IPS DF 6.9 (cell line): Measurements from ENCODE around the gene SETD1B.

ENCODE experiments used
- DNase-seq: peaks from one replicate; pipeline ENCODE4 v3.0.0-alpha.2; 2013; ENCODE audit warnings: low read depth, low spot score
- H3K27ac ChIP-seq: one replicate; pipeline ENCODE4 v1.5.1; 2013; ENCODE audit warnings: low read length, control low read depth
- H3K27me3 ChIP-seq: 2 replicates; pipeline ENCODE4 v1.6.1; 2013; ENCODE audit warnings: mild to moderate bottlenecking, low read length; ENCODE audit not compliant: control insufficient read depth, insufficient read depth
- H3K36me3 ChIP-seq: 2 replicates; pipeline ENCODE4 v1.6.1; 2013; ENCODE audit warnings: low read length; ENCODE audit not compliant: control insufficient read depth, insufficient read depth
- H3K4me1 ChIP-seq: 2 replicates; pipeline ENCODE4 v1.6.1; 2013; ENCODE audit warnings: low read length; ENCODE audit not compliant: control insufficient read depth, insufficient read depth
- H3K4me3 ChIP-seq: 2 replicates; pipeline ENCODE4 v1.5.1; 2013; ENCODE audit warnings: mild to moderate bottlenecking, low read length
- H3K9me3 ChIP-seq: 2 replicates; pipeline ENCODE4 v1.6.1; 2013; ENCODE audit warnings: low read length, inconsistent platforms; ENCODE audit not compliant: control insufficient read depth, insufficient read depth
- WGBS: extraction: QIAGEN DNeasy Blood & Tissue Kit; methylation state at CpG from one replicate; pipeline ENCODE4 v1.1.7; 2013; ENCODE audit warnings: mixed read lengths, missing lambda C conversion rate; ENCODE audit not compliant: insufficient read length, insufficient coverage; 5-methylcytosine and 5-hydroxymethylcytosine counted together

SETD1B gene

DNA sequence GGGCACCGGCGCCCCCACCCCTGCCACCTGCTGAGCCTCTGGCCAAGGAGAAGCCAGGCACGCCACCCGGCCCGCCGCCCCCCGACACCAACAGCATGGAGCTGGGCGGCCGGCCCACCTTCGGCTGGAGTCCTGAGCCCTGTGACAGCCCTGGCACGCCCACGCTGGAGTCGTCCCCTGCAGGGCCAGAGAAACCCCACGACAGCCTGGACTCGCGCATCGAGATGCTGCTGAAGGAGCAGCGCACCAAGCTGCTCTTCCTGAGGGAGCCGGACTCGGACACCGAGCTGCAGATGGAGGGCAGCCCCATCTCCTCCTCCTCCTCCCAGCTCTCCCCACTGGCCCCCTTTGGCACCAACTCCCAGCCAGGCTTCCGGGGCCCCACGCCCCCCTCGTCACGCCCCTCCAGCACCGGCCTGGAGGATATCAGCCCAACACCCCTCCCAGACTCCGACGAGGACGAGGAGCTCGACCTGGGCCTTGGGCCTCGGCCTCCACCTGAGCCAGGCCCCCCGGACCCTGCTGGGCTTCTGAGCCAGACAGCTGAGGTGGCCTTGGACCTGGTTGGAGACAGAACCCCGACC is 6.5 kb downstream of the SETD1B start:
- DNase-seq, result no peak
- WGBS, result no CpG with 5 or more reads among the region's 33 CpGs
- Histone ChIP-seq H3K4me1 (peaks cover 4% of the 10 kb centered on the region; the same call in 1 of the 2 replicates), H3K27ac (no peak overlapping the region), H3K27me3 (no peaks in the 10 kb centered on the region), H3K4me3 (no peak overlapping the region), H3K9me3 (no peaks in the 10 kb centered on the region), H3K36me3 (peaks cover 6% of the 10 kb centered on the region)

DNA sequence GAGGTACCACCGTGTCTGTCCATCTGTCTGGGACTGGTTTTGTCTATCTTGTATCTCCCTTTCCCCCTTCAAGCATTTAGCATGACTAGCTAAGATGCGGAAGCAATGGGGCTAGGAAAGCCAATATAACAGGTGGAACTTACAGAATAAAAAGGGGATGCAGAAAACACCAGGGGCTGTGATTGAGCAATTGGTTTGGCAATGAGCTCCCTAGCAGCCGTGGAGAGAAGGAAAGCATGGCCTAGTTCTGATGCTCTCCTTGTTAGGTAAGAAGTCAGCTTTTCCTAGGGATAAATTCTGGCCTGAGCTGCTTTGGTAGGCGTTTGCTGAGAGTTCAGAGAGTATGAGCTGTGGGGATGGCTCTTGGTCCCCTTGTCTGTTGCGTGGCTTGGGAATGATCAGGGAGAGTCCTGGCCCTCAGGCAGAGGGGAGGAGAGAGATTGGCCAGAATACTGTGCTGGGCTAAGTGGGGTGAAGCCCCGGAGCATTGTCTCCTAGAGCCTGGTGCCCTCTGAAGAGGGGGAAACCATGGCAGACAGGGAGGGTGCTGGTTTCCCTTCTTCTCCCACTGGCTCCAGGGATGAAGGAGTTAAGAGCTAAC is 7.1 kb downstream of the SETD1B start:
- no peak overlapping the region; the same call in 1 of the 2 replicates for H3K4me3 ChIP-seq
- no CpG with 5 or more reads among the region's 6 CpGs for WGBS
- no peak overlapping the region for H3K27ac ChIP-seq
- no peaks in the 10 kb centered on the region for H3K9me3 ChIP-seq
- no peaks in the 10 kb centered on the region for H3K27me3 ChIP-seq
- H3K4me1 ChIP-seq, result peaks cover under 1% of the 10 kb centered on the region; the same call in 1 of the 2 replicates
- H3K36me3 ChIP-seq, result peaks cover 6% of the 10 kb centered on the region
- DNase-seq, result no peak

DNA sequence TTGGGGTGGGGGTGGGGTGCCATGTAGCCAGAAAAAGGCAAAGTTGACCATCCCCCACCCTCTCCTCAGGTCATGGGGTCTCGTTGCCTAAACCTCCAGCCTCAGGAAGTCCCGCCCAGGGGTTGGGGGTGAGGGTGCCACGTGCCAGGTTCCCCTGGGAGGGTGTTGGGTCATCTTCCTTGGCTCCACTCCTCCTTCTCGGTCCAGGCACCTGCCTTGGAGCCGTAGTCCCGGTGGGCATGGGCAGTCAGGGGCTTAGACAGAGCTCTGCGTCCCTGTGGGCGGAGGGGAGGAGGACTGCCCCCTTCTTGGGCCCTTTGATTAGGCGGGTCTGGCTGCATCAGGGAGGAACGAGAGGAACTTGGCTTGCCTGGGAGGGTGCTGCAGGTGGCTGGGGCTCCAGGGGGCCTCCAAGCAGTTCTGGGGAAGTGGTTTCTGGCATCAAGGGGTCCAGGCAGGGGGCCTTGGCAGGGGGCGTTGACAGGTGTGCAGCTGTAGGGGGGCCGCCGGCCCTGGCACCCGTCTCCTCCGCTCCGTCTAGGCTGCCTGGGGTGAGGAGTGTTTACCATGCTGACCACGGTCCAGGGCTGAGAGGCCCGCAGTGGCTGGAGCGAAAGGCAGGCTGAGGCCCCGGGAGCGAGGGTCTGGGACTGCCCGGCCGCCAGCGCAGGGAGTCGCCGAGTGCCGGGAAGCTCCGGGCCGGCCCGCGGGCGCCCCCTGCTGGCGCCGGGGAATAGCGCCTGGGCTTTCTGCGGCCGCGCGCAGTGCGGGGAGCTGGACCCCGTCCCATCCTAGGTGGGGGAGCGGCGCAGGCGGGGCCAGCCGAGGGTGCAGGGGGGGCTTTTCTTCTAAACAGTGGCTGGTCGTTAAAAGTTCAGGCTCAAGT is 7.9 kb downstream of the SETD1B start:
- WGBS, result no CpG with 5 or more reads among the region's 46 CpGs
- Histone ChIP-seq H3K4me1 (no peaks in the 10 kb centered on the region), H3K27ac (no peak overlapping the region), H3K27me3 (no peaks in the 10 kb centered on the region), H3K36me3 (peaks cover 6% of the 10 kb centered on the region), H3K9me3 (no peaks in the 10 kb centered on the region), H3K4me3 (peak overlapping the region; percentile 66; the same call in 1 of the 2 replicates)
- no peak for DNase-seq

DNA sequence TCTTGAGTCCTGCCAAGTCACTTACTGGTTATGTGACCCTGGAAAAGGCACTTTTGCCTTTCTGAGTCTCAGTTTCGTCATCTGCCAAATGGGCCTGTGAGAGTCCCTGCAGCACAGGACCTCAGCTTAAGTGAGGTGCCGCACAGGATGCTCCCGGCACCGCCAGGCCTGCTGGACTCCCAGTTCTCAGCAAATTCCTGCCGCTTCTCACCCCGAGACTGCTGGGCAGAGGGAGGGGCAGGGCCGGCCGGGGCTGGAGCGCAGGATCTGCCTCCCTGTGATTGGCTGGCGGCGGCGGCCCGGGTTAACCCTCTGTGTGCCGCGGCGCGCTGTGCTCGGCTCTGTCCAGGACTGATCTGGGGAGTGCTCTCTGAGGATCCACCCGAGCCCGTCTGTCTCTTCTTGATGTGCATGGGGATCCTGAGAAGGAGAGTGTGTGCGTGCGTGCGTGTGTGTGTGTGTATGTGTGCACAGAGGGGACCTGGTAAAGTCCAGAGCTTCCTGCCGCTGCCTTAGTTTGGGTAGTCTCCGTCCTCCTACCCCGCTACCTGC is 8.6 kb downstream of the SETD1B start:
- Histone ChIP-seq H3K27ac (no peak overlapping the region), H3K27me3 (no peaks in the 10 kb centered on the region), H3K36me3 (peaks cover 12% of the 10 kb centered on the region), H3K4me1 (no peaks in the 10 kb centered on the region), H3K9me3 (no peaks in the 10 kb centered on the region), H3K4me3 (peak overlapping the region; percentile 66; the same call in 1 of the 2 replicates)
- no peak for DNase-seq
- no CpG with 5 or more reads among the region's 26 CpGs for WGBS

DNA sequence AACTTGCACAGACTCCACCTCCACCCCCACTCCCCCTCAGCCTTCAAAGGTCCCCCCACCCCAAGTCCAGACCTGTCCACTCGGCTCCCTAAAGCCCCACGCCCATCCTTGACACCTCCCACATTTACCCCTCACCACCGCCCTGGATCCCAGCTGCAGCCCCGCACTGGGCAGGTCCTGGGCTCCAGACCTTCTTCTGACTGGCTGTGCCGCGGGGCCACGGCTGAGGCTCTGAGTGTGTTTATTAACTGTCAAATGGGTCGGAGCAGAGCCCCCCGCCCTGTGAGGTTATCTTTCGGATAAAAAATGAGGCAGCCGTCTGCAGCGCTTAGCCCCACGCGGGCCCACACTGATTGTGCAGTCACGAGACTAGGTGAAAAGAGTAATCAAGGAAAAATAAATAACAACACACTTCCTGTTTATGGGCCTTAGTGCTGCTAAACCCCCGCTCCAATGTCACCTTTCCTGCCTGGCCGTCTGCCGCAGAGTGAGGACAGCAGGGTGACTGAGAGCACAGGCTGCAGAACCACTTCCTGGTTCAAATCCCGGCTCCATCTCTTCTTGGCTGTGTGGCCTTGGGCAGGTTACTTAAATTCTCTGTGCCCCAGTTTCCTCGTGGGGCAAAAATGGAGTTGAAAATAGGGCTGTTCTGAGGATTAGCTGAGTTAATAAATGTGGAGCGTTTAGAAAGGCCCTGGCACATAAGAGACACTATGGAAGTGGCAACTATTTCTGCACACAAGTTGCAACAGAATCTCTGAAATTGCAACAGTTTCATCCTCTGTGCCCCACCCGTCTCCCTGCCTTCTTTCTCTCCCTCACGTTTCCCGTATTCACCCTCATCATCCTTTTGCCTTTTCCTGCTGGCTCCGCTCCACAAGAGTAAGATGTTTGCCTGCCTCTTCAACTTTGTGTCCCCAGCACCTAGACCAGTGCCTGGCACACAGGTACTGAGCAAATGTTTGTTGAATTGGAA is 9.4 kb downstream of the SETD1B start:
- Histone ChIP-seq H3K27ac (no peak overlapping the region), H3K36me3 (peaks cover 16% of the 10 kb centered on the region), H3K9me3 (no peaks in the 10 kb centered on the region), H3K27me3 (no peaks in the 10 kb centered on the region), H3K4me3 (no peak overlapping the region; the same call in 1 of the 2 replicates), H3K4me1 (no peaks in the 10 kb centered on the region)
- no peak for DNase-seq
- WGBS, result no CpG with 5 or more reads among the region's 25 CpGs

DNA sequence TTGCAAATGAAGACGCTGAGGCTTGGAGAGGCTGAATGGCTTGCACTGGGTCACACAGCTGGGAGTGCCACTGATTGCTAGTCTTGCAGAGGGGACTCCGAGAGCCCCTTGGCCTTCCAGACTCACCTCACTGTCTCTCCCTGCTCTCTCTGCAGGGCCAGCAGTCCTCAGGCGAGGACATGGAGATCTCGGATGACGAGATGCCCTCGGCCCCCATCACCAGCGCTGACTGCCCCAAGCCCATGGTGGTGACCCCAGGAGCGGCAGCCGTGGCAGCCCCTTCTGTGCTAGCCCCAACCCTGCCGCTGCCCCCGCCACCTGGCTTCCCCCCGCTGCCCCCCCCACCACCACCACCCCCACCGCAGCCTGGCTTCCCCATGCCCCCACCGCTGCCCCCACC is 10.1 kb downstream of the SETD1B start:
- Histone ChIP-seq H3K36me3 (peaks cover 16% of the 10 kb centered on the region), H3K27ac (no peak overlapping the region), H3K4me3 (no peak overlapping the region), H3K4me1 (no peaks in the 10 kb centered on the region), H3K9me3 (no peaks in the 10 kb centered on the region), H3K27me3 (no peaks in the 10 kb centered on the region)
- no peak for DNase-seq
- WGBS, result no CpG with 5 or more reads among the region's 14 CpGs

DNA sequence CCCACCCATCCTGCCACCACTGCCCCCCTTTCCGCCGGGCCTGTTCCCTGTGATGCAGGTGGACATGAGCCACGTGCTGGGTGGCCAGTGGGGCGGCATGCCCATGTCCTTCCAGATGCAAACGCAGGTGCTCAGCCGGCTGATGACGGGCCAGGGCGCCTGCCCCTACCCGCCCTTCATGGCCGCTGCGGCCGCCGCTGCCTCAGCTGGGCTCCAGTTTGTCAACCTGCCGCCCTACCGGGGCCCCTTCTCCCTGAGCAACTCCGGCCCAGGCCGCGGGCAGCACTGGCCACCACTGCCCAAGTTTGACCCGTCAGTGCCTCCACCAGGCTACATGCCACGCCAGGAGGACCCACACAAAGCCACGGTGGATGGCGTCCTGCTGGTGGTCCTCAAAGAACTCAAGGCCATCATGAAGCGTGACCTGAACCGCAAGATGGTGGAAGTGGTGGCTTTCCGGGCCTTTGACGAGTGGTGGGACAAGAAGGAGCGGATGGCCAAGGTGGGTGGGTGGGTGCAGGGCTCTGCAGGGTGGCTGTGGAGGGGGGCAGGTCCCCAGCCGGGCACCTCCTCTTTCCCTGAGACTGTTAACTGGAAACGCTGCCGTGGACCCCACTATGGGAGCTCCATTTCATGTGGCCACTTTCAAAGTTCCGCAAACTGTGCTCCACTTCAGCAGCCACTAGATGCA is 10.8 kb downstream of the SETD1B start:
- WGBS, result no CpG with 5 or more reads among the region's 31 CpGs
- Histone ChIP-seq H3K27me3 (no peaks in the 10 kb centered on the region), H3K9me3 (no peaks in the 10 kb centered on the region), H3K4me1 (no peaks in the 10 kb centered on the region), H3K36me3 (peaks cover 18% of the 10 kb centered on the region), H3K27ac (no peak overlapping the region), H3K4me3 (no peak overlapping the region)
- no peak for DNase-seq

DNA sequence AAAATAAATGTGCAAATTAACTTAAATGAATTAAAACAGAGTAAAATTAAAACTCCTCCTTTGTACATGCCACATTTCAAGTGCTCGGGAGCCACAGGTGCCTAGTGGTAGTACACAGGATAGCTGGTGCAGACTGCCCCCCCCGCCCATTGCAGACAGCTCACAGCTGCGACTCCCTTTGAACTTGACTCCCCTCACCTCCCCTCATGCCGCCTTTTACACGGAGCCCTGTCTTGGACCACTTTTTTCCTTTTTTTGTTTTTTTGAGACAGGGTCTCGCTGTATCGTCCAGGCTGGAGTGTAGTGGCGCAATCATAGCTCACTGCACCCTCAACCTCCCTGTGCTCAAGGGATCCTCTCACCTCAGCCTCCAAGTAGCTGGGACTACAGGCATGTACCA is 11.5 kb downstream of the SETD1B start:
- WGBS, result no CpG with 5 or more reads among the region's 8 CpGs
- no peak for DNase-seq
- Histone ChIP-seq H3K4me3 (no peak overlapping the region), H3K27me3 (no peaks in the 10 kb centered on the region), H3K9me3 (no peaks in the 10 kb centered on the region), H3K36me3 (peaks cover 24% of the 10 kb centered on the region), H3K4me1 (no peaks in the 10 kb centered on the region), H3K27ac (no peak overlapping the region)

DNA sequence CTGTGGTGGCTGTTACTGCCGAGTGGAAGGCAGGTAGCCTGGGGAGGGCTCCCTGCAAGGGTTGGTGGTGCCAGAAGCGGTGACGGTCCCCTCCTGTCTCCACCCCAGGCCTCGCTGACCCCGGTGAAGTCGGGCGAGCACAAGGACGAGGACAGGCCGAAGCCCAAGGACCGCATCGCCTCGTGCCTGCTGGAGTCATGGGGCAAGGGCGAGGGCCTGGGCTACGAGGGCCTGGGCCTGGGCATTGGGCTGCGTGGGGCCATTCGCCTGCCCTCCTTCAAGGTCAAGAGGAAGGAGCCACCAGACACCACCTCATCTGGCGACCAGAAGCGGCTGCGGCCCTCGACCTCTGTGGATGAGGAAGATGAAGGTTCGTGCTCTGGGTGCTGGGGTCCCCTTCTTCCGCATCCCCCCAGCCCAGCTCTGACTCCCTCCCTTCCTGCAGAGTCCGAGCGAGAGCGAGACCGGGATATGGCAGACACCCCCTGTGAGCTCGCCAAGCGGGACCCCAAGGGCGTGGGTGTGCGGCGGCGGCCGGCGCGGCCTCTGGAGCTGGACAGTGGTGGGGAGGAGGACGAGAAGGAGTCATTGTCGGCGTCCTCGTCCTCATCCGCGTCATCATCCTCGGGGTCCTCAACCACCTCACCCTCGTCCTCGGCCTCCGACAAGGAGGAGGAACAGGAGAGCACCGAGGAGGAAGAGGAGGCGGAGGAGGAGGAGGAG is 13.3 kb downstream of the SETD1B start:
- H3K27me3 ChIP-seq, result no peaks in the 10 kb centered on the region
- no CpG with 5 or more reads among the region's 47 CpGs for WGBS
- no peaks in the 10 kb centered on the region for H3K4me1 ChIP-seq
- no peak overlapping the region for H3K27ac ChIP-seq
- DNase-seq, result no peak
- H3K36me3 ChIP-seq, result peaks cover 24% of the 10 kb centered on the region
- no peaks in the 10 kb centered on the region for H3K9me3 ChIP-seq
- no peak overlapping the region for H3K4me3 ChIP-seq
